Transverse colon (tissue), 4 donors: ENCODE measurements around the gene GFRA4. TPM values are rescaled to one million over a fixed set of nuclear protein-coding genes. Genes with fewer than 3 reads are reported as not detected.

Experiments
- DNase-seq: peaks from one replicate; pipeline ENCODE4 v3.0.0-alpha.2; 2019
- H3K27ac ChIP-seq, 4 donors: fragments of 200-600 bp; sonication (generic); 2 replicates each; pipeline ENCODE4 v1.5.1; 2016 to 2018; ENCODE audit warnings: inconsistent platforms in 4 of 4
- H3K27me3 ChIP-seq: fragments of 200-600 bp; sonication (generic); 2 replicates; pipeline ENCODE4 v1.5.1; 2017; ENCODE audit warnings: inconsistent platforms
- H3K36me3 ChIP-seq, 4 donors: fragments of 200-600 bp; sonication (generic); 2 replicates each; pipeline ENCODE4 v1.5.1; 2017 to 2019; ENCODE audit warnings: inconsistent platforms in 4 of 4
- H3K4me1 ChIP-seq, 4 donors: fragments of 200-600 bp; sonication (generic); 2 replicates each; pipeline ENCODE4 v1.5.1; 2017 to 2020; ENCODE audit warnings: inconsistent platforms in 4 of 4
- H3K4me3 ChIP-seq, 4 donors: fragments of 200-600 bp; sonication (generic); 1 replicate in 1 of 4; 2 replicates in 3 of 4; pipeline versions ENCODE4 v1.5.1 to v1.6.1; 2017 to 2019; ENCODE audit warnings: inconsistent platforms in 4 of 4
- H3K9me3 ChIP-seq, 2 donors: fragments of 200-600 bp; sonication (generic); 2 replicates each; pipeline ENCODE4 v1.5.1; 2017 to 2019; ENCODE audit warnings: inconsistent platforms in 2 of 2
- CTCF ChIP-seq, 5 experiments: fragments of 200-600 bp in 3 of 5; fragments of 450-650 bp in 2 of 5; sonication (generic) in 3 of 5; IDR thresholded peaks; 1 replicate in 2 of 5; 2 replicates in 3 of 5; pipeline ENCODE4 v1.5.1; 2016 to 2017; ENCODE audit warnings: antibody characterized with exemption in 5 of 5, inconsistent platforms in 3 of 5, mild to moderate bottlenecking in 2 of 5, moderate library complexity in 1 of 5
- EP300 ChIP-seq: sonication (generic); formaldehyde crosslinking; IDR thresholded peaks from one replicate; pipeline ENCODE4 v1.6.1; 2017; ENCODE audit warnings: antibody characterized with exemption, low read depth
- POLR2A ChIP-seq: fragments of 450-650 bp; IDR thresholded peaks from one replicate; pipeline ENCODE4 v1.6.1; 2016; ENCODE audit warnings: antibody characterized with exemption, mild to moderate bottlenecking, moderate library complexity
- POLR2AphosphoS5 ChIP-seq, 3 donors: sonication (generic); formaldehyde crosslinking; IDR thresholded peaks; one replicate each; pipeline ENCODE4 v1.6.1; 2016; ENCODE audit warnings: antibody characterized with exemption in 3 of 3
- WGBS, 2 donors: methylation state at CpG; one replicate each; pipeline ENCODE4 v1.1.5; 2018; ENCODE audit warnings: low coverage in 1 of 2; 5-methylcytosine and 5-hydroxymethylcytosine counted together
- in situ Hi-C, 4 donors: fragments of 200-750 bp; cut with MboI; loops; one replicate each; pipeline versions ENCODE4 v1.15.0 to v1.15.1; 2017; ENCODE audit warnings: low sequenced_read_pairs in 3 of 4, low pct_ligation_motif_present in 1 of 4, low pct_unique_long_range_greater_than_20kb in 1 of 4
- intact Hi-C: fragments of 100-400 bp; cut with DNase I; formaldehyde crosslinking; loops from one replicate; pipeline ENCODE4 v1.15.1; 2023; ENCODE audit warnings: low total_unique reads
- total RNA-seq, 4 donors: library from RNA; depleted of rRNA; stranded (reverse); fragments of >200 nt; gene quantifications; one replicate each; pipeline ENCODE4 v1.1.0, GENCODE V29; 2016

Gene GFRA4
- total RNA-seq, 4 donors from 2014 or later: not detected

DNA sequence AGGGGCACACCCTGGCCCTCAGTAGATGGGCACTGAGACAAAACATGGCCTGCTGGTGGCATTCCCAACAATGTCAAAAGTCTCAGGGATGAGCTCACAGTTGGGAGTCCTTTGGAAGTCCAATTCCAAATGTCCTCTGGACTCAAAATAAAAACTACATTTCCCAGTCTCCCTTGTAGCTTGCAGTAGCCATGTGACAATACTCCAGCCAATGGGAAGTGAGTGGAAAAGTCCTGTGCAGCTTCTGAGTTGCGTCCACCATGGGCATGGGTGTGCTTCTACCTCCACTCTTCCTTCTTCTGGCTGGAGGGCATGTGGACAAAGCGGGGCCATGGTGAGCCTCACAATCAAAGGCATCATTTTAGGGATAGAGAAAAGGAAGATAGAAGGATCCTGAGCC is 24.5 kb upstream of the GFRA4 start:
- in situ Hi-C loops: loop anchor here in 1 of 4 donors (25.0 kb wide), 1 partner anchor 400 kb away; no protein-coding TSS in a partner anchor
- peaks cover 7% of the 10 kb centered on the region for H3K27me3 ChIP-seq
- intact Hi-C loops: no loop called here
- 54% methylated on average over 2 of the region's 2 CpGs; no CpG with 5 or more reads in 1 of the 2 donors for WGBS, 2 donors
- H3K9me3 ChIP-seq: no peaks in the 10 kb centered on the region
- no peak for TF ChIP-seq POLR2AphosphoS5 (IDR thresholded peaks at IDR 0.05)
- H3K4me3 ChIP-seq: no peak overlapping the region
- no peaks in the 10 kb centered on the region for H3K36me3 ChIP-seq
- H3K4me1 ChIP-seq: peaks cover 7 to 13% (median 9%) of the 10 kb centered on the region in 4 donors
- peak overlapping the region; percentile 70 to 83 (median 76) for H3K27ac ChIP-seq
- DNase-seq: no peak

- intact Hi-C loops: no loop called here
- H3K27me3 ChIP-seq: peaks cover 14% of the 10 kb centered on the region
Observed at GRCh38 chr20:3686867-3687321, 23.7 kb upstream of the GFRA4 start.

DNA sequence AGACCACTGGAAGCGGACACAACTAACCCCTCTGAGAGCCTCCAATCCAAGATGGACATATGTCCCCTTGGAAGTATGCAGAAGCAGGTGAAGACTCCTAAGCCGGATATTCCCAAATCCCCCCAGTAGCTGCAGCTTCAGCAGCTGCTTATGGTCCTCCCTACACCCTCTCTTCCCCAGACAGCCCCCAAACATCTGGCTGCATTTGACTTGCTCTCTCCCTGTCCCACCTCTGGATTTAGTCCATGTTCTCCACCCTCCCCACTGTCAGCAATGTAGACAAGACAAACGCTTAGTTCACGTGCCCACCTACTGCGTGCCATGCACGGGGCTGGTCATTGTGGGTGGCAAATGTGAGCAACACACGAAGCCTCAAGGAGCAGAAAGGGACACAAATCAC is 23.2 kb upstream of the GFRA4 start:
- H3K27ac ChIP-seq: peak overlapping the region in 3 of 4 donors; percentile 70 to 83 (median 70)
- 35 to 62% methylated on average over 5 to 7 of the region's 7 CpGs for WGBS, 2 donors
- peaks cover 19% of the 10 kb centered on the region for H3K27me3 ChIP-seq
- H3K4me3 ChIP-seq: no peak overlapping the region
- H3K4me1 ChIP-seq: peaks cover 7 to 18% (median 9%) of the 10 kb centered on the region in 4 donors
- TF ChIP-seq POLR2A (no peak), POLR2AphosphoS5 (IDR thresholded peaks at IDR 0.05) (no peak), EP300 (no peak), CTCF (IDR thresholded peaks at IDR 0.05) (no peak)
- in situ Hi-C loops: loop anchor here in 1 of 4 donors (25.0 kb wide), 1 partner anchor 401 kb away; no protein-coding TSS in a partner anchor
- H3K9me3 ChIP-seq: no peaks in the 10 kb centered on the region
- no peaks in the 10 kb centered on the region for H3K36me3 ChIP-seq
- DNase-seq: no peak
- intact Hi-C loops: no loop called here

More at GRCh38 chr20:3686867-3687321, 23.7 kb upstream of the GFRA4 start:
- Histone ChIP-seq H3K36me3 (no peaks in the 10 kb centered on the region), H3K4me1 (peaks cover 7 to 18% (median 9%) of the 10 kb centered on the region in 4 donors), H3K27ac (peak overlapping the region; percentile 70 to 83 (median 76)), H3K4me3 (no peak overlapping the region), H3K9me3 (no peaks in the 10 kb centered on the region)
- peak; percentile 81 for DNase-seq
- WGBS, 2 donors: 30 to 36% methylated on average over 4 to 9 of the region's 9 CpGs
- in situ Hi-C loops: loop anchor here in 1 of 4 donors (25.0 kb wide), 1 partner anchor 400 kb away; no protein-coding TSS in a partner anchor
- TF ChIP-seq POLR2AphosphoS5 (IDR thresholded peaks at IDR 0.05) (peak; percentile 64 to 77 (median 65)), CTCF (IDR thresholded peaks at IDR 0.05) (no peak), POLR2A (no peak)

DNA sequence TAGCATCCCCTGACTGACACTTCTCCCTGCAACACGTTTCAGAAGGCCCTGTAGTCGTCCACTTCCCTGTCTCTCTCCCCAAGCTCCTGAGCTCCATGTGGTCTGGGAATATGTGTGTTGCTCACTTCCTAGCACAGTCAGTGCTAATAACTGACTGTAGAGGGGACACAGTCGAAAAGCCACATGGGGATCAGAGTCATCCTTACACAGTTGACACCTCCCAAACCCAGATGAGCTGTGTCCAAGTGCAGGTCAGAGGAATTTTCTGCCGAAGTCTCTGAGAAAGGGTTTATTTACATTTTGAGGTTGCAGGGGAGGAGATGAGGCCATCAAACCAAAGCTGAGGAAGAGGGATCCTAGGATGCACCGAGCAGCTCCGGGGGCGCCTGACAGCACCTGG is 22.1 kb upstream of the GFRA4 start:
- WGBS, 2 donors: 56% methylated on average over 7 of the region's 7 CpGs; no CpG with 5 or more reads in 1 of the 2 donors
- H3K27me3 ChIP-seq: peaks cover 30% of the 10 kb centered on the region

More for the DNA sequence above, 22.1 kb upstream of the GFRA4 start:
- peaks cover 9 to 25% (median 12%) of the 10 kb centered on the region in 4 donors for H3K4me1 ChIP-seq
- H3K4me3 ChIP-seq: no peak overlapping the region
- intact Hi-C loops (no loop called here), in situ Hi-C loops (loop anchor here in 1 of 4 donors (25.0 kb wide), 1 partner anchor 402 kb away; no protein-coding TSS in a partner anchor)
- DNase-seq: no peak
- no peaks in the 10 kb centered on the region for H3K36me3 ChIP-seq
- H3K27ac ChIP-seq: peak overlapping the region in 1 of 4 donors; percentile 21
- H3K9me3 ChIP-seq: no peaks in the 10 kb centered on the region
- TF ChIP-seq POLR2AphosphoS5 (IDR thresholded peaks at IDR 0.05) (no peak), CTCF (IDR thresholded peaks at IDR 0.05) (no peak), EP300 (no peak), POLR2A (no peak)
